GM12801 (cell line): ENCODE results near the gene TMEM126B.

Experiments used
- CTCF ChIP-seq: IDR thresholded peaks from one replicate; pipeline ENCODE4 v1.5.1; 2011; ENCODE audit warnings: control low read depth; ENCODE audit not compliant: insufficient read length; ENCODE audit errors: extremely low read depth

Gene TMEM126B

GRCh38 chr11:85685125-85685819 lies 56.9 kb downstream of the TMEM126B start:
- TF ChIP-seq CTCF, result no peak

GRCh38 chr11:85685820-85686459 lies 57.5 kb downstream of the TMEM126B start, which contains the start of gene CCDC89:
CCDC89 (minus strand) TSS chr11:85686195; CDS start chr11:85686130, 65 bp downstream.
- TF ChIP-seq CTCF, result no peak
